Left kidney (tissue), 2 donors: Measurements from ENCODE around the gene DLX1. TPM values are rescaled to one million over a fixed set of nuclear protein-coding genes. Genes with fewer than 3 reads are reported as not detected.
"Not testable (repeated sequence)": the region's sequence is repeated elsewhere in the genome, so short reads cannot be mapped to it uniquely, and the experiment has no call there.

Source experiments
- DNase-seq: peaks from one replicate; pipeline ENCODE4 v3.0.0-alpha.2; 2013
- polyA plus RNA-seq: library from polyadenylated mRNA; unstranded; fragments of 120-200 nt; gene quantifications from one replicate; pipeline ENCODE4 v1.2.1, GENCODE V29; 2013; ENCODE audit not compliant: insufficient read length

DLX1 gene
- polyA plus RNA-seq, 1 donor = 0.43 TPM

- DNase-seq = no peak
These were observed 13.6 kb downstream of the DLX1 start for GRCh38 chr2:172098650-172099471.

DNA sequence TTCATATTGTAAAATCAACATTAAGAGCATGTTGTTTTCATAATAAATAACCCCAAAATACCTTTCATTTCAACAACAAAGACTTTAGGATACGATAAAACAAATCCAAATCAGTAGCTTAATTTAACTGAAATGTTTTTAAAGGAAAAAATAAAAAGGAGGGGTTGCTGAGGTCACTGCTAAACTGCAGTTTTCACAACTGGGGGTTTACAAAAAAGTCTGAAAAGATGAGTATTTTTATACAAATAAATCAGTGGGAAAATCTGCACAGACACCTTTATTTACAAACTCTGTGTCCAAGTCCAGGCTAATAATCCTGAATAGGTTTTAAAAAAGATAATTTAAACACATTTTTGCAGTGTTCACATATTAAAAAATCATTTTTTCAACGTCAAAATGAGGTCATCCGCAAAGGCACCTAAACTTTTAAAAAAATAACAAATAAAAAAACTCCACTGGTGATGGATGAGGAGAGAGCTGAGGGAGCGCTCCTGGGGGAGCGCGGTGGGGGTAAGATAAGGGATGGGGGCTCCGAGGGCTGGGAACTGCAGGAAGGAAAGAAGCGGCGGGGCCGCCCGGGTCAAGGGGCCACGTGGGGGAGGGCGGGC is 14.3 kb downstream of the DLX1 start:
- no peak for DNase-seq

DNA sequence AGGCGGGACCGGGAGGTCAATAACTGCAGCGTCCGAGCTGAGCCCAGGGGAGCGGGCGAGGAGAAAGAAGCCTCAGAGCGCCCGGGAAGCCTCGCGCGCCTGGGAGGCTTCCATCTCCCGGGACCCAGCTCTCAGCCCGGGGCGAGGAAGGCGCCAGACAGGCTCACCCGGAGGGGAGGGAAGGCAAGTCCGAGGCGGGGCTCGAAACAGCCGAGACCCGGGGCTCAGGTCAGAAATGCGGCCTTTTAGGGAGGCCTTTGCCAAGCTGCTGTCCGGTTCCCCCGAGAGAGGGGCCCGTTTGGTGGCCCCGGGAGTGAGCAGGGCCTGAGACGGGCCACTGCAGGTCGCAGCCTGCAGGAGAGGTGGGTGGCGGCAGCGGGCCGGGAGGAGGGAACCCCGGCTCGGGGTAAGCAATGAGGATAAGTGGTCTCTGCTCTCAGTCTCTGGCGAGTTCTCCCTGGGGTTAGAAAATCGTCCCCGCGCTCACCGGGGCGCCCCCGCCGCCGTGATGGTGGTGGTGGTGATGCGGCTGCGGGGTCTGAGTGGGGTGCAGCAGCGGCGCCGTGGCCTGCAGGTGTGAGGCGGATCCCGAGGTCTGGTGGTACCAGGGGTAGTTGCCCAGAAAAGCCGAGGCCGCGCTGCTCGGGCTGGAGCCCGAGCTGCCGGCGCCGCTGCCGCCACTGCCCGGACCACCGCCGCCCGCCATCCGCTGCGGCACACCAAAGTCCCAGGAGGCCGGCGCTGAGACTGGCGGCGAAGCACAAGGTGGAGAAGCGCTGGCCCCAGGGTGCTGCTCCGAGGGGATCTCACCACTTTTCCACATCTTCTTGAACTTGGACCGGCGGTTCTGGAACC is 15.0 kb downstream of the DLX1 start:
- no peak for DNase-seq

GRCh38 chr2:172100935-172101820 is 15.9 kb downstream of the DLX1 start:
- DNase-seq = no peak

DNA sequence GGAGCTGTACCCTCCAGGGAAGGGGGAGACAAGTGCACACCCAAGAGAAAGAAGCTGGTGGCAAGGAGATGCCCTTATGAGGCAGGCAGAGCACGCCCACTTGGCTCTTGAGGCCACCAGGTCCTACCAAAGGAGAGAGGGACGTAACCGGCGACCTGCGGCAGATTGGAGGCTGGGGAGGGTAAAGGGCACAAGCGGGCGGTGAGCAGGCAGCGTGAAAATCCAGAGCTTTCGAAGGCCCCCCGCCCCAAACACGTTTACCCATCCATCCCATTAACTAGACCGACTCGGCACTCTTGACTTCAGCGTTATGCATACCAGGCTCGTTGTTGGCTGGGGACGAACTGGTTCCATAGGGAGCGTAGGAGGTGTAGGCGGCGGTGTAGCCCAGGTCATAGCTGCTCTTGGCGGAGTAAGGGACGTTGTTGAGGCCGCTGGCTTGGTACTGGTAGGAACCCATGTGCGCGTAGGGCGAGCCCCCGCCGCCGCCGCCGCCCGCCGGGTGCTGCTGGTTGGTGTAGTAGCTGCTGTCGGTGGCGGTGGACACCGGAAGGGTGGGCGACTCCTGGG is 16.6 kb downstream of the DLX1 start:
- no peak for DNase-seq

GRCh38 chr2:172102391-172103359 is 17.4 kb downstream of the DLX1 start, which contains the start of gene DLX2:
TSS of gene DLX2 (minus strand) at chr2:172102900. CDS start at chr2:172102538, 362 bp downstream.
- DNase-seq = peak; percentile 88

DNA sequence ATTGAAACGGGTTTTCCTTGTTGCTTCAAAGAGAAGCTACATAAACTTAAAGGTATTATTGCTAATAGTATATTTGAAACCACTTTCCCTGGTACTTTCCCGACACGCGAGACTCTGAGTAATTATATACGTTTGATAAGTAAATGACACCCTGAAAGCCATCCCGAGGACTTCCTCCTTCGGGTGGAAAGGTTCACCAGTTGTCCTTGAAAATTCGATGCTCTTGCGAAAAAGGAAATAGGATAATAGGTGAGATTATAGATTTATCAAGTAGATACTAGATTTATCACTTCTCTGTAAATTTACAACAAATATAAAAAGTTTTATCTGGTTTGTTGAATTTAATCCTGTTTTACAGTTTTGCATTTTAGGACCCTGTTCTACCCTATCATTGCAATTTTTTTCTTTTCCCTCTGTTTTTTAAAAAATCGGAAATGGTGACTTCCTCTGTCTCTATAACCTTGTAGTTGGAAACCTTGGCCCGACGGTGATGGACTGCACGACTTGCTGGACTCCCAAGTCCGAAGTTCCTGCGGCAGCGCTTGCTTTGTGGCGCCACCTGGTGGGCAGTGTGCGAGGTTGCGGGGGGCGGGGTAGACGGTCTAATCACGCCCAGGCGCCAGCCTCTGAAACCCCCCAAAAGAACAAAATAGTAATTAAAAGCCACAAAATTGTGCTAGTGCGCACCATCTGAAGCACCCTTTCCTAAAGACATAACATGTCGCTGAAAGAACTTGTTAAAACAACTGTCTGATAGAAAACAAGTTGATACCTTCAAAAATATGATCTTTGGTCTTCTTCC is 18.4 kb downstream of the DLX1 start:
- peak; percentile 85 for DNase-seq

GRCh38 chr2:172105471-172106107 is 20.3 kb downstream of the DLX1 start:
- DNase-seq = no peak

- DNase-seq = peak; percentile 25
These were observed 21.0 kb downstream of the DLX1 start for GRCh38 chr2:172106108-172106961.

DNA sequence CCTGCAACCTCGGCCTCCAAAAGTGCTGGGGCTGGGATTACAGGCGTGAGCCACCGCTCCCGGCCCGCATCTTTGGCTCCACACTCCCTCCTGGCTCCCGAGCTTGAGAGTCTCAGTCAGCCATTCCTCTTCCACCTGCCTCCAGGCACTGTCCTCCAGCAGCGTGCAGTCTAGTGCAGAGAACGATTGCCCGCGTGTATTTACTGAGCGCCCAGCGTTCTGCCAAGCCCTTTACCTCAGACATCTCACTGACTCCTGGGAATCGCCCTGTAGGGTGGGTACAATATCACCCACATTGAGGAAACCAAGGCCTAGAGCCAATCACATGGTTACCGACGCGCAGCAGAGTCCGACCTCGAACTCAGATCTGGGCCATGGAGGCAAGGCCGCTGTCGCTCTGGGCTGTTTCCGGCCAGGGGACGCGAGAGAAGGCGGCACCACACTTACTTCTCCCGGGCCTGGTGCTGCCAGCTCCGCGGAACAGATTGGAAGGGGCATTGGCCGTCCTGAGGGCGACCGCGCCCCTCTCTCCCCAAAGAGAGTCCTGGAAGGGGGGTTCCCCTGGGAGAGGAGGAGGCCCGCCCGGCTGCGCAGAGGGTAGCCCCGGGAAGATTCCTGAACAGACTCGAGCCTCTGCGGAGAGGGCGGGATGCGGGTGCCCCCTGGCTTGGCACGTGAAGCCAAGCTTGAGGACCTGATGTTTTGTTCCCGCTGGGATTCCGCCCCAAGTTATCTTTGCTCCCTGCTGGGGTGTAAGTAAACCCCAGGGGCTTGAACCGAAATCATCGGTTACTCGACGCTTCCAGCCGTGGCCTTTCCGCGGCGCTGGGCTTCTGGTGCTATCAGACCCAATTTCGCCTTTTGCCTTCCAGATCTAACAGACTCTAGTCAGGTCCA is 22.6 kb downstream of the DLX1 start:
- no peak for DNase-seq

- no peak for DNase-seq
These were observed 23.3 kb downstream of the DLX1 start for GRCh38 chr2:172108587-172108930.

DNA sequence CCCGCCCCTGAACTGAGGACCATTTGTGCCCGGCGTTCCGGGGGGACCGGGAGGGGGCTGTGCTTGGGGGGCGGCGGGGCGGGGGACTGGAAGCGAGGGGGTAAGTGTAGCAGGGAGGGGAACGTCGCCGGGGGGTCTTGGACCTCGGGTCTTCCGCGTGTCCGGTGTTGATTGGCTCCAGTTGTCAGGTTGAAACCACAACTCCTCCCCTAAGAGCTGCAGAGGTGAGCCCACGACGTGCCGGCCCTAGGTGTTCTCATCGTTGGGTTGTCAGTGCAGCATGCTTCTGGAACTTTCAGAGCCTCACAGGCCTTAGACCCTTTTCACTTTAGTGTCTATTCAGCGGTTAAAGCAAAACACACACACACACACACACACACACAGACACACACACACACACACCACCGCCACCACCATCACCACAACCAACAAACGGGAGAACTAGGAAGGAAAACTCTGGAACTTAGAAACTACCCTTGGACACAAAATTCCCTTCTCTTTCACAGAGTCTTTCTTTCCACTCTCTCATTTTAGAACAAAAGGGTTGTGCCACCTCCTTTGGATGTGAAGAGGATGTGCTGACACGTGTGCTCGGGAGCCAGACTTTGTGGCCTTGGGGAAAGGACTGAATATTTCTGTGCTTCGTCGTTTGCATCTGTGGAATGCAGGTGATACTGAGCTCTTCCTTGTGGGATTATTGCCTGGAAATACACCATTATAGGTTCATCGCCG is 24.1 kb downstream of the DLX1 start:
- no peak for DNase-seq

DNA sequence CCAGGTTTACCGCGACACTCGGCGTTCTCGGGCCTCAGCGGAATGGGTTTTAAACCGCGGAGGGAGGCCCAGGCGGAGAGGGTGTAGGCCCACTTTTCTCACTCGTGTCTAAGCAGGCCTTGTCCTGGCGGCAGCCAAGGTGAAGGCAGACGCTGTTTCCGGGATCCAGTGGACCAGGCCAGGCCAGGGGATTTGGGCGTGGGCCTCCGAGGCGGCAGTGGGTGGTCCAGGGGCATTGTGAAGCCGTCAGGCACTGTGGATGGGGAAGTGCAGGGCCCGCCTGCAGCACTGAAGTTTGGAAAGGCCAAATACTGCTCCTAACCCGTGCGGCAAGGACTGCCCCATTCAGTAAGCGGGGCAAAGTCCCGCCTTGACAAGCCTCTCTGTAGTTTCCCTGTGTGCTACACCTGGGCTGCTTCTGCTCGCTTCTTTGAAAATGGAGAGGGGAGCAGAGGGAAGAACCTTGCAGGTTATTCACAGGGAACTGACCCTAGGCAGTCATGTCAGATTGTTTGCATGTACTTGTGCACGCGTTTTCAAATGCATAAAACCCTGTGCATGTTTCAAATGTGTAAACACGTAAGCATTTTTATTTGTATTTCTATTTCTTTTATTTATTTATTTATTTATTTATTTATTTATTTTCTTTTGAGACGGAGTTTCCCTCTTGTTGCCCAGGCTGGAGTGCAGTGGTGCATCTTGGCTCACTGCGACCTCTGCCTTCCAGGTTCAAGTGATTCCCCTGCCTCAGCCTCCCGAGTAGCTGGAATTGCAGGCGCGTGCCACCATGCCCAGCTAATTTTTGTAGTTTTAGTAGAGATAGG is 24.9 kb downstream of the DLX1 start:
- DNase-seq = no peak

GRCh38 chr2:172113617-172114016 is 28.3 kb downstream of the DLX1 start:
- no peak for DNase-seq

DNA sequence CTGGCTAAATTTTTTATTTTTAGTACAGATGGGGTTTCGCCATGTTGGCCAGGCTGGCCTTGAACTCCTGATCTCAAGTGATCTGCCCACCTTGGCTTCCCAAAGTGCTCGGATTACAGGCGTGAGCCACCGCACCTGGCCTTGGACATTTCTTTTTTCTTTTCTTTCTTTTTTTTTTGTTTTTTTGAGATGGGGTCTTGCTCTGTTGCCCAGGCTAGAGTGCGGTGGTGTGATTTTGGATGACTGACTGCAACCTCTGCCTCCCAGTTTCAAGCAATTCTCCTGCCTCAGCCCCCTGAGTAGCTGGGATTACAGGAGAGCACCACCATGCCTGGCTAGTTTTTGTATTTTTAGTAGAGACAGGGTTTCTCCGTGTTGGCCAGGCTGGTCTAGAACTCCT is 28.9 kb downstream of the DLX1 start:
- DNase-seq = not testable (repeated sequence)
